ENCODE data around the gene NPAS3.

NPAS3 gene

DNA sequence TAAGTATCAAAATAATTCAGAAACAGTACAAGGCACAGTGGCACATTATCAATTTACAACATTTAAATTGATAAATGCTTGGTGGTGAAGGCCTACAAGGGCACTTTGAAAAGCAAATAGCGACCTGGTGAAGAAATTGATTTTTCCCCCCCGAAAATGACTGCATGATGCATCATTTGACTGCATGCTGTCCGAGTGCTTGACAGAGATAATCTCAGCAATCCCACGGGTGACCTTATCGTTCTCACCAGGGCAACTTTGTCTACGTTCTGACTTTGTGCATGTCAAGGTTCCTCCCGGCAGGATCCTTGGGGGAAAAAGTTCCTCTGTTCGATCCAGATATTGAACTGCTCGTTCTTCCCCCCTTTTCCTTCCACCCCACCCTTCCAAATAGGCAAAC lies 627.4 kb downstream of the NPAS3 start:
- no peak for DNase-seq

GRCh38 chr14:33567023-33567728 lies 628.5 kb downstream of the NPAS3 start:
- DNase-seq, result no peak

DNA sequence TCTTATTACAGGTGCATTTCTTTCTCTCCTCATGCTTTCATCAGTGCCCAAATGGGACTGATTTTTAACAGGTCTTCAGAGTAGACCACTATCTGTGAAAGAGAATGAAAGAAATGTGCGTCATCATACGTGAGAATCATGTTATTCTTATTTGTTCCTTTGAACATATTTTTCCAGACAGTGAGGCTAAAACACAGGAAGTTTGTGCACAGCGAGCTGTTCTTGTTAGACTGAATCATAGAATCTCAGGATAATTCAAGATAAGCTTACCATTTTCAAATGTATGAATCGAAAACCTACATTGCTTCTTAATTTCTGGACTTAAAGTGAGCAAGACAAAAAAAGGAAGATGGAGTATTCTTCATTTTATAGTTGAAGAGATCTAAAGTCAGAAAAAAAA lies 629.1 kb downstream of the NPAS3 start:
- DNase-seq, result no peak

DNA sequence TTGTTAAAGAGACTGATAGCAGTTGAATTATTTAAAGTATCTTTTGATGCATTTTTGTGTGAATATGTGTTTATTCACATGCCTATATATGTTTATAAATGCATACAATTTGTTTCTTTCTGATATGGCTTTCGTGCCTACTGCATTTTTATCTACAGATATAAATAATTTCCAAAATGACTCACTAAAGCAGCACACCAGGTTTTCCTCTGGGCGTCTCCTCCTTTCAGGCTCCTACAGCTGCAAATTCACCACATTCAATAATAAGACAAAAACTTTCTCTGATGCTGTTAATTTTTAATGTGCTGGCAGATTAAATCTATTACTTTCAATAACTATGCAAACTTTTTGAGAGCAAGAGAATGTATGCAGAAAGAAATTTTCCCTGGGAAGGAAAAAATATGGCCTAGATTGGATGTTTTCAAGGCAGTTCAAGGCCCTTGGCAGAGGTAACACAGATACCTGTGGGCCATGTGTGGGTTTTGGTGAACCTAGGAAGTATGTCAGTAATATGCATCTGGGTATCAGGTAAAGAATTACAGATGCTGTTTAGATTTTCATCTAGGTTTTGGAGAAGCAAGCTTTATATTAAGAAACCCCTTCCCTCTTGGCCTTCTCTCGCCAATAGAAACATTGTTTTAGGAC lies 630.4 kb downstream of the NPAS3 start:
- DNase-seq, result no peak

GRCh38 chr14:33569821-33570687 lies 631.4 kb downstream of the NPAS3 start:
- no peak for DNase-seq

GRCh38 chr14:33570694-33571310 lies 632.1 kb downstream of the NPAS3 start:
- no peak for DNase-seq

DNA sequence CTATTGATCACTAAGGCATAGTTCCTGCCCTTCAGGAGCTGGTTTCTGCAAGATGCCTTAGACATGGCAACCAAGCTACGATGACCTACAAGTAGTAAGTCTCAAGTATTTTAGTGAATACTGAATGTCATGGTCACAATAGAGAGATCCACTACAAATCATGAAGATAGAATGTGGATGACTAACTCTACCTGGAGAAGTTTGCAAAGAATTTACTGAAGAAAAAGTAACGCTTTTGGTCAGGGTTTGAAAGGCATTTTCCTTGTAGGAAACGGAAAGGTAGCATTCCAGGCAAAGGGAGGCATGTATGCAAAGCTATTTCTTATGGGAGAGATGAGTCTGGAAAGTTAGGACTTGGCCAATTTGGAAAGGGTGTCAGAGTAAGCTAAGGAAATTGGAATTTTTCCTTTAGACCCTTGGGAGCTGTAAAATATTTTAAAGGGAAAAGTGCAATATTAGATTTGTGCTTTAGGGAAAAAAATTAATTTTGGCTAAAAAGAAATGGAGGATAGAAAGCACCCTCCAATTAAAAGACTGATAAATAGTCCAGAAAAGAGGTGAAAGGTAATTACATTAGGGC lies 634.7 kb downstream of the NPAS3 start:
- no peak for DNase-seq

DNA sequence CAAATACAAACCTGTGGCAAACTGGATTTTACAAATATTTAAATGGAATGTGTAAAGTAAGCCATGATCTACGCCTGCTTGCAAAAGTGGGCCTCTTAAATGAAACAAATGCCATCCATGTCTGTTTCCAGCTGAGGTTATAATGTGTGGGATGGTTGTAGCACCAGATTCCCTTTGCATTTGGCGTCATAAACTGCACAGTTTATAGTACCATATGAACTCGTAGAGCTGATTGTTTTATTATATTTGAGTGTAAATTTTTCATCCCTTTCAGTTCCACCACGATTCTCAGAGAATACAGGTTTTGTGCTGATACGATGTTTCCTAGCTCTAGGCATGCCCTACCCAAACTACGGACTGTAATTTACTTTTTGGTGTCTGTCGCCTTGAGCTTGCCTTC lies 637.3 kb downstream of the NPAS3 start:
- DNase-seq, result no peak

- DNase-seq, result no peak
Measured at GRCh38 chr14:33578461-33579216, 640.0 kb downstream of the NPAS3 start.

- DNase-seq, result no peak
Measured at GRCh38 chr14:33580231-33580749, 641.6 kb downstream of the NPAS3 start.

- DNase-seq, result no peak
Measured at GRCh38 chr14:33580841-33581240, 642.2 kb downstream of the NPAS3 start.

DNA sequence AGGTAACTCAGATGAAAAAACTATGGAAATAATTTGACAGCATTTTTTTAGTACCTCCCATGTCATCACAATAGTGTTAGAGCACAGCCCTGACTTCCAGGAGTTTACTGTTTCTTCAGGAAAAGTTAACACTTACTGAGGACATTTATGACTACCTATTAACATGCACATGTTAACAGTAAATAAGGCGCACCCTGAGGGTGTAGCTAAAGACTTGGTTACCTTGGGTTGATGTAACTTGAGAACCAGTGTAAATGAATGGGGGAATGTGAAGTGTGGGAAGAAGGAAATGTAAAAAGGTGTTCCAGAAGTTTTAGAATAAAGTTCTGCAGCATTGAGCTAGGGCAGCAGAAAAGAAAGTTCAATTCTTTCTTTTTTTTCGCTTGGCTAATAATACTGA lies 646.0 kb downstream of the NPAS3 start:
- no peak for DNase-seq

DNA sequence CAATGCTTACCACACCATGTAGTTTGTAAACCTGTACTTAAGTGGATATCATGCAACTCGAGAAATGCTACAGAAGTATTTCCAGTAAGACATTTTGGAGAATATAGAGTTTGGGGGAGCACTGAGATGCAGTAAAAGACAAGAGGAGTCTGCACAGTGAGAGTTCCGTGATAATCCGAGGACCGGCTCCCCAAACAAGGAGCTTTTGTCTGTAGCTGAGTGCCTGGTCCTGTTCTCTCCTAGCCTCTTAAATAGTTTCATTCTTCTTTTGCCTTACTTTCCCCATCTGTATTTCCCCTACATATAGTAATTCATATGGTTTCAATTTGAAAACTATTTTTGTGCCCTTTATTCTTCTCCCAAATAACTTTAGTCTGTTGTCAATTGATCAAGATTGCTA lies 648.1 kb downstream of the NPAS3 start:
- DNase-seq, result no peak

DNA sequence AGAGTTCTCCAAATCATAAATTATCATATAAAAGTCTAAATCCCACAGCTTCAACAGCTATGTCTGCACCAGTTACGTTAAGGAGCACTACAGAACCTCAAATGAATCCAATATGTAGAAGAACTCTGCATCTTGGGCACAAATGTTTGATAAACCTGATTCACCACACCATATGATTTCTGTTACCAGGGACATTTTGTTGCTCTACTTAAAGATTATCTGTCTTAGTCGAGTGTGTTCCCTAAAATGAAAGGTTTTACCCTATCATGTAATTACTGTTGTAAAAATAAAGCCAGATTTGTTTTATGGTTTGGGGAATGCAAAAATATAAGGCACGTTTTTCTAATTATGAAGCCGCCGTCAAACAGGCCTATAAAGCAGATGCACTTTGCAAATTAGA lies 649.1 kb downstream of the NPAS3 start:
- no peak for DNase-seq

DNA sequence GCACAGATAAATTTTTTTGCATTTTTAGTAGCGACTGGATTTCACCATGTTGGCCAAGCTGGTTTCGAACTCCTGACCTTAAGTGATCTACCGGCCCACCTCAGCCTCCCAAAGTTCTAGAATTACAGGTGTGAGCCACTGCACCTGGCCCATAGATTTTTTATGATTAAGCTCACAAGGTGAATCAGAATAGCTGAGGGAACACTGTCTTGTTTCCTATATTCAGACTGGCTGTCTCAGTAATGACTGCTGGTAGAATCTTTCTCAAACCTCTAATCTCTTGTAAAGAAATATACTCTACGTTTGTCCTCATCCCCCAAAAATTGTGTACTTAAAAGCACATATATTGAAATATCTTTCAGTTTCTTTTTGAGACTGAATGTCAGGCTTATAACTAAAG lies 650.1 kb downstream of the NPAS3 start:
- no peak for DNase-seq

DNA sequence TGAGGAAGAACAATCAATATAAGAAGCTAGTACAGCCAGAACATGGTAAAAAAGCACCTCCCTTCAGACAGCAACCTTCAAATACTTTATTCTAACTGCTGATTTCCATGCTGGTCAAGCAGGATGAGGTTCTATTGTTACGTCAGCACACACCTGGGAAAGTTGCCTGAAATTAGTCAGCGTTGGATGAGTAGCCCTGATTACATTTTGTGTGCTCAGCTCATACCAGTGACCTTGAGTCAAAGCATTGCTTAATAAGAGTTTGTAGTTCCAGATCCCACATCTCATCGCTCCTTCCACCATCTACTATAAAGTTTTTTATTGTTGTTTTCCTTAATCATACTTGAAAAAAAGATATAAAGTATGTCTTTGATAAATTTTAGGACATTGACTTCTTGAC lies 650.7 kb downstream of the NPAS3 start:
- no peak for DNase-seq

DNA sequence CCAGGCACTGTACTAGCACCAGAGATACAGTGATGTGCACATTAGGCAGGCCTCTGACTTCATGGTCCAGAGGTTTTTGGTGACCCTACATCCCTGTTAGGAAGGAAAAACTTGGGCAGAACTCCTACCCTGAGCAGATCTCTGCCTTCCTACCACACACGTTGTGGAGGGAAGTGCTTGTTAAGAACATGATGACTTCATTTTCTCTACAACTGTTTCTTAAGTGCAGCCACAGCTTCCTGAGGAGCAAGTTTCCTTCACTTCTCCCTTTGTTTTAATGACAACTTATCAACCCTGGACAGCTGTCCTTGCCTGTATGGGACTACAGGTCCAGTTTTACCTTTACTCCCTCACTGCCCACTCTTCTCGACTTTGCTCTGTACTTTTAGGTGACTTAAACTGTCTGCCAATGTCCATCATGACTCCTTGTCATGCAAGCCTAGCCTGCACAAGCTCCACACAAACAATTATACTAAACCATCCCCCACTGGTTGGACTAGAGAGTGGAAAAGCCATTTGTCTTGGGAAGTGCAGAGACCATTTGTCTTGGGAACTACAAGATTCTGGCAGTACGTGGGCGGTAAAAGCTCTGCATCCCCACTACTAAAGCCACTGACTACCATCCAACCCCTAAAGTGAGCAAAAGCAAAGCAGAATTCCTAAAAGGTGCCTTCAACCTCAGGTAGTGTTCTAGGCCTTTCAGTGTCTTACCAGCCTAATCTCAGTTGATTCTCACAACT lies 652.4 kb downstream of the NPAS3 start:
- no peak for DNase-seq

DNA sequence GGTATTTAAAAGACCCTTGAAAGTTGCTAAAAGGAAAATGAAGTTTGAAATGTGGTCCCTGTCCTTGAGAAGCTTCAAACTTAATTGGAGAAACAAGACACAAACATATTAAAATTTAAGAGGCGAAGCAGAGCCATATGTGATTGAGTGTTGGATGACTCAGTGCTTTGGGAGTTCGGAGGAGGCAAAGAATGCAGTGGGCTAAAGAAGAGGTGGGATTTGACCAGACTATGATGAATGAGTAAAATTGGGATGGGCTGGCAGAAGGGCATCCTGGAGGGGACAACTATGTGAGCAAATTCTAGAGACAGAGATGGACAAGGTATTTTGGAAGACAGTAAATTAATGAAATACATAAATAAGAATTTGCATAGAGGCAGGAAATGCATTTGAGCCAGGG lies 653.6 kb downstream of the NPAS3 start:
- no peak for DNase-seq

- DNase-seq, result no peak
Measured at GRCh38 chr14:33596211-33597080, 657.8 kb downstream of the NPAS3 start.

DNA sequence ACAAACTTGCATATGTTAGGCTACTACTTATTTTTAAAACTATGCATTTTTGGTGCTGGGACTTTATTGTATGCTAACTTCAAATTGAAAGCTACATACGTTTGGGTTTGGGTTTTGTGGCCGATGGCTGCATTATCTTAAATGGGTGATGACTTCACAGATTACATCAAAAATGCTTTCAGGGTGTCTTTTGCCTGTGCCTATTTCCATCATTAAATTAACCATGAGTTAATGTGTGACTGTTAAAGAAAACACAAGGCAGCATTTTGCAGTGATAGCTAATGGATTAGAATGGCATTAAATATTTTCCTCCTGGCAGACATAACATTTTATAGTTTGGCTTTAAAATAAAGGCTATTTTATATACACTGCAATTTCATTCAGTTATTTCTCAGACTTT lies 659.9 kb downstream of the NPAS3 start:
- no peak for DNase-seq

All from activated CD4-positive, alpha-beta T cell treated with anti-CD3 and anti-CD28 coated beads, Interleukin-2, amount 50 U/mL, for 48 hours (primary cell).